GM18498 (cell line): Measurements from ENCODE around the gene NES.
"Not testable (repeated sequence)": the region's sequence is repeated elsewhere in the genome, so short reads cannot be mapped to it uniquely, and the experiment has no call there.

Experiments
- ATAC-seq: cut with Tn5 transposase; IDR thresholded peaks from one replicate; pipeline ENCODE4 v1.9.1; 2021; ENCODE audit warnings: mild to moderate bottlenecking, moderate library complexity; ENCODE audit not compliant: unreplicated experiment

Gene NES

DNA sequence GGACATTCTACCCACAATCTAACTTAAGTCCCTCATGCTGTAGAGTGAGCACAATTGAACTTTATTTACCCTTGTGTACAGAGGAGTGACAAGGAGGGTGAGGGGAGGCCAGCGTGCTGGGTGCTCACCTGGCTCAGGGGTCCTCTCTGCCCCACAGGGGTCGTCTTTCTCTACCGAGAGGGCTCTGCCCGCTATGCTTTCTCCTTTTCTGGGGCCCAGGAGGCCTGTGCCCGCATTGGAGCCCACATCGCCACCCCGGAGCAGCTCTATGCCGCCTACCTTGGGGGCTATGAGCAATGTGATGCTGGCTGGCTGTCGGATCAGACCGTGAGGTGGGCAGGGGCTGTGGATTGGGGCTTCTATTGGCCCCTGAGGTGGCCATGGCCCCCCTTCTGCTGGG lies 29.9 kb downstream of the NES start:
- ATAC-seq, result no peak

DNA sequence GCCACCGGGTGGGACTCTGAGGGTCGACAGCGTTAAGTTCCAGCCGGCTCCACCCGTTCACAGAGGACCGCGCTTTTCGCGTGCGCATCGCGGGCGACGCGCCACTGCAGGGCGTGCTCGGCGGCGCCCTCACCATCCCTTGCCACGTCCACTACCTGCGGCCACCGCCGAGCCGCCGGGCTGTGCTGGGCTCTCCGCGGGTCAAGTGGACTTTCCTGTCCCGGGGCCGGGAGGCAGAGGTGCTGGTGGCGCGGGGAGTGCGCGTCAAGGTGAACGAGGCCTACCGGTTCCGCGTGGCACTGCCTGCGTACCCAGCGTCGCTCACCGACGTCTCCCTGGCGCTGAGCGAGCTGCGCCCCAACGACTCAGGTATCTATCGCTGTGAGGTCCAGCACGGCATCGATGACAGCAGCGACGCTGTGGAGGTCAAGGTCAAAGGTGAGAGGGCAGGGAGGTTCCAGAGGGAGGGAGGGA lies 30.4 kb downstream of the NES start:
- no peak for ATAC-seq

DNA sequence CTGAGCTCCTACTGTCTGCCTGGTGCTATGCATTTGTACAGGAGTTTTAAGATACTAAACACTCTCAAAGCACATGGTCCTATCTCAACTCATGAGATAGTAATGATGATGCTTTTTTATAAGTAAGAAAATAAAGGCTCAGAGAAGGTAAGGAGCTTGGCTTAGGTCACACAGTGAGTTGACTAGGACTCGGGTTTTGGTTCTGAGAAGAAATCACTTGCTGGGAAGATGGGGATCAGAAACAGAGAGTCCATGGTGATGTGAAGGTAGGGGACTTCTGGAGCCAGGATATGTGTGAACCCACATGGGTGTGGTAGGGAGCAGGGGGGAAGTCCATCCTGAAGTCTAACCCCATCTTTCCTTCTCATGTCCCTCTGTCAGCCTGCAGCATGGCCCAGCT lies 31.5 kb downstream of the NES start:
- ATAC-seq, result no peak

DNA sequence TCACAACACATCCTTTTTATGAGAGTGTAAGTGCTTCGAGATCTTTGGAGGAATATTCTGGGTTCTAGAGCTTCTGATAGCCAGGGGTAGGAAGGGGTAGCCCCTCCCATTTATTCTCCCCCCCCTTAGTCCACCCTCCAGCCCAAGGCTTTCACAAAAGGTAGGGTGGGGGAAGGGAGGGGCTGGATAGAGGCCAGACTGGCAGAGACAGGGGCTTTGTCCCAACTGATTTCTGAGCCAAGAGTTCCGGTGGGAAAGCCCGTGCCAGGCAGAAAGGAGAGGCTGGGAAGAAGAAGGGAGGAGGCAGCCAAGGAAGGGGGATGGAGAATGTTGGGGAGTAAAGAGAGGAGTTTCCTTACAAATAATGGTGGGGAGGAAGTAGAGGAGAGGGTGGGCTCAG lies 32.2 kb downstream of the NES start:
- no peak for ATAC-seq

DNA sequence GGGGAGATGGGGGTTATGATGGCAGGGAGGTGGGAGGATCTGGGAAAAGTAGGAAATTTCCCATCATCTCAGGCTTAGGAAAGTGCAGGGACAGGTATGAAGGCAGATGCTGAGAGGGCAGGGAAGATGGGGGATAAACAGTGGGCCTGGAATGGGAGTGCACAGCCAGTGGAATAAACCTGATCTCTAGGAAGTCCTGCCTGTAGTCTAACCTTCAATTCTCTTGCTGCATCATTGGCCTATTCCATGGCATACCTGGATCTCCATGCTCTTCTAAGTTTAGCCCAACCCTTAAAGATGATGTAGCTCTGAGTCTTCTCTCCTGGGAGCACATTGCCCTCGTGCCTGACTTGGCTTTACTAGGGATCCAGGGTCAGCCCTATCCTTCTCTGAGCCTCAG lies 32.6 kb downstream of the NES start:
- ATAC-seq, result no peak

DNA sequence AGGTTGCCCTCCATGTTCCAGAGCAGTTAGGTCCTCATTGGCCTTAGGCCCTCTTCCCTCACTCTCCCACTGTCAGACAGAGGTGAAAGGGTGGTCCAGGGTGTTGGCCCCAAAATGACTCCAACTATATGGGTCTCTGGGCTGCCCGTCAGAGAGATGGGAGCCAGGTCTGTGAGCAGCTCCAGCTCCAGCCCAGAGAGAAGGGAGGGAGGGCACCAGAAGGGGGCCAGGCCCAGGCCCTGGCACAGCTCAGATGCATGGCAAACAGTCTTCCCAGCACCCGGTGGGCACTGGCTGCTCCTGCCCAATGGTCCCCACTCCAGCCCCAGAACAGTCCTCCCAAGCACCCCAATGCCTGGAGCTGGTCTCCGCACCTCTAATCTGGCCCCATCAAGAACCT lies 33.1 kb downstream of the NES start:
- no peak for ATAC-seq

DNA sequence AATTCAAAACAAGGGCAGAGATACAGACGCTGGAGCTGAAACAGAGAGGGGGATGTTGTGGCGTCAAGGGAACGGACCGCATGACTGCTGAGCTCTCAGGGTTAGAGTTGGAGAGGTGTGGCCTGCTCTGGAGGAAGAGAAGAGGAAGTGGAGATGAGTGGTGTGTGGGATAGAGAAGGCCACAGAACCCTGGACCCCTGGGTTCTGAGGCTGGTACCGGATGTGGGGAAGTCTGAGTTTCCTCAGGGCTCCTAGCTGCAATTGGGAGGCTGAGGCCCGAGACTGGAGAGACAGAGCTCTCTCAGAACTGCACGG lies 33.5 kb downstream of the NES start:
- peak; percentile 52 for ATAC-seq

DNA sequence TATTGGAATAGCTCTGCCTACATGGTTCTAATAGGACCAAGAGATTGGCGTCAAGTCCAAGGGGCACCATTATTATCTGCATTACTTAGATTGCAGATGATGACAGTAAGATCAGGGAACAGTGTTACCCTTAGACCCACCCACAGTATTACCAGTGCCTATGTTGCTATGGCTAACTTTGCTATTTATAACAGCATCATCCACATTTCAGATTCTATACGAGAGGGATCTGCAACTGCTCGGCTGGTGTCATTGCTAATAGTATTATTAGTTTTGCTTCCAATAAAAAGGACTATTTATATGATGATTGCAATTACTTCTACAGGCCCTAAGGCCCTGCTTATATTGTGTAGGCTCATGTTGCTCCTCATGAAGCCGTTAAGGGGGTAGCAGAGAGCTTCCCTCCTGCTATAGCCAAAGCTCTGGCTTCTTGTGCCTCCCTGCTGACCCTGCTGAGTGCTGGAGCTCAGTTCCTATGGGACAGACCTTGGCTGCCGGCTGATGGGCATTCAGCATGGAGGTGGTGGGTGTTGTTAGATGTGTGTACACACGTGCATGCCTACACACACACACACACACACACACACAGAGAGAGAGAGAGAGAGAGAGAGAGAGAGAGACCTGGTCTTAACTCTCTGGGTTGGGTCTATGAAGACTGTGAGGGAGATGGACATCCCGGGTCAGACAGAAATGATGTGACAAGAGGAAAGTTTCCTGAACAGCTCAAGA lies 34.0 kb downstream of the NES start:
- ATAC-seq, result no peak

DNA sequence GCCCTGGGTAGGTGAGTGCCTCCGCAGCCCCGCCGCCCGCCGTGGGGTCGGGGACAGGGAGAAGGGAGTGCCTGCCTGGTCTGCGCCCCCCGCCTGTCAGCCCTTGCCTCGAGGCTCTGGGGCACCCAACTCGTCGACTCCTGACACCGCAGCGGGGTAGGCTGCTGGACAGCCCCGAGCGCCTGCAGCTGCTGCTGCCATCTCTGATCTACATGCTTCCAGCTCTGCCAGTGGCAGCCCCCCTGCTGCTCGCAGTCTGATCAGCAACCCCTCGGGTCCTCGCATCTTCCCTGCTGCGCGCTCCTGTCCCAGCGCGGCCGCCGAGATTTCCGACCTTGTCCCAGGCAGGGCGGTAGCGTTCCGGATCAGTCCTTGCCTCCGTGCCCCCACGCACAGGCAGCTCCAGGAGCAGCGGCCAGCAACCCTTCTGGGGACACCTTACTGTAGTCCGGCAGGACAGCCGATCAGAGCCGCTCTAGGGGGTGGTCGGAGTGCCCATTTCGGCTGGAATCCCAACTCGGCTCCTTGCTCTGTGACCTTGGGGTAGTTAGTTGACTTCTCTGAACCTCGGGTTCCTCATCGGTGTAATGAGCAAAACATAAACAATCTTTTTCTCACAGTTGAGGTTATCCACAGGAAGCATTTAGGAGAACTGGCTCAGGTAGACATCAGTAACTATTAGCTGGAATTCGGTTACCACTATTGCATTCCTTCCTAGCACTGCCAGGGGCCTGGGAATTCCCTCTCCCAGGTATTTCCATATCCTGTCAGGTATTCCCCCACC lies 34.8 kb downstream of the NES start:
- ATAC-seq, result no peak

DNA sequence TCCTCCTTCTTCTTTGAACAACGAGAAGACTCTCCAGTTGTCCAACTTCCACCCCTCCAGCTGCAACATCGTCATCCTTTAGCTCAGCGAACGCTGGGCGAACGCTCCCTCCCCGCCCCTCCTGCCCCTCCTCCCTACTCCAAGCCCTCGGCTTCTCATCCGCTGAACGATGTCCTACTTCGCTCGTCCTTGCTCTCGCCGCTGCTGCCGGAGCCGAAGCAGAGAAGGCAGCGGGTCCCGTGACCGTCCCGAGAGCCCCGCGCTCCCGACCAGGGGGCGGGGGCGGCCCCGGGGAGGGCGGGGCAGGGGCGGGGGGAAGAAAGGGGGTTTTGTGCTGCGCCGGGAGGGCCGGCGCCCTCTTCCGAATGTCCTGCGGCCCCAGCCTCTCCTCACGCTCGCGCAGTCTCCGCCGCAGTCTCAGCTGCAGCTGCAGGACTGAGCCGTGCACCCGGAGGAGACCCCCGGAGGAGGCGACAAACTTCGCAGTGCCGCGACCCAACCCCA lies 35.4 kb downstream of the NES start, which contains the start of gene BCAN:
Gene BCAN, plus strand, starts transcription at position 357 of the 504 bp plus-strand sequence. CDS start 3,938 bp downstream, outside the sequence.
- ATAC-seq, result no peak

DNA sequence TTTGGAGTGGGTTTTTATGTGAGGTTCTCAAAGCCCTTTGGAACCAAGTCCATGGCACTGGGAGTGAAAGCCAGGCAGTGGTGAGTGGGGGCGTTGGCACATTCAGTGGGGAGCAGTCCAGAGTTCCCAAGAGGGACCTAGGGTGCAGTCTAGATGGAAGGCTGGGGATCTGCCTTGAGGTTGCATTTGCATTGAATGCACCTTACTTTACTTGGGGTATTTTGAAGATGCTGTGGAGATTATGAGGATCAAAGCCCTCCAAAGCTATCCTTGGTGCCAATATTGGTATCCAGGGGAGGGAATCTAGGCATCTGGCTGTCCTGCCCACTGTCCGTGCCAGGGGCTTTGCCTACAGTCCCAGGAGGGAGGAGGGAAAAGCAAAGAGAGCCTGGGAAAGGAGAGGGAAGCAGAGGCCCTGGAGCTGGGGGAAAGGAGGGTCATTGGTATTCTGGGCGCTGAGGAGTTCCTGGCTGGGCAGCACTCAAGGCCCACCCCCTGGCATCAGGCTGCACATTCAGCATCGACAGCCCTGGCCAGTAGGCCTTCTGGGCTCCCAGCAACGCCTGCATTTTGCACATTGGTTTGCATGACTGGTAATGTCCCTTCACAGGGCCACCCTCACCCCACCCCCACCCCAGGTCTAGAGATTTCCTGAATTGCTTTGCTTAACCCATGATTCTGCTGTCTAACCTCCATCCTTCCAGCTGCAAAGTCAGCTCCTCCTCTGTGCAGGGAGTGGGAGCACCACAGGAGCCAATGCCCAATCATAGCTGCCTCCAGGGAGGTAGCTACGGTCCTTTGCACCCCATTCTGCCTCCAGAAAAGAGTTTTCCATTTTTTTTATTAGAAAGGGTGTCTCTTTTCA lies 36.1 kb downstream of the NES start:
- ATAC-seq, result no peak

DNA sequence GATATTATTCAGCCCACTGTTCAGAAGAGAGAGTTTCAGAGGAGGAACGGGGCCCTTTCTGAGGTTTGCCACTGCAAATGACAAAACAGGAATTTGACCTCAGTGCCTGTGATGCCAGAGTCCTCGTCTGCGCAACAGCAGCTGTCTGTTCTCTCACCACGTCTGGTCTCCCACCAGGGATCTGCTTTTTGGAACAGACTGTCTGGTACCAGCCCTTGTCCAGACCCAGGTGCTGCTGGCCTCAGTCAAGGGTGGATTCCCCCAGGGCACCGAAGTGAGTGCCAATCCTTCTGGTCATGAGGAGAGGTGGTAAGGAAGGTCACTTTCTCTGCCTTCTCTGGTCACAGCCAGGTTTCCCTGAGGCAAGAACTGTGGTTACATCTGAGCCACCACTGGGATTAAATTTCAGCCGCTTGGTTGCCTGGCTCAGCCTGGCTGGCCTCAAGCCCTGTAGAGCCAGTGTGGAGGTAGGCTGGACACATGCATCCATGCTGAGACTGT lies 37.6 kb downstream of the NES start:
- no peak for ATAC-seq

DNA sequence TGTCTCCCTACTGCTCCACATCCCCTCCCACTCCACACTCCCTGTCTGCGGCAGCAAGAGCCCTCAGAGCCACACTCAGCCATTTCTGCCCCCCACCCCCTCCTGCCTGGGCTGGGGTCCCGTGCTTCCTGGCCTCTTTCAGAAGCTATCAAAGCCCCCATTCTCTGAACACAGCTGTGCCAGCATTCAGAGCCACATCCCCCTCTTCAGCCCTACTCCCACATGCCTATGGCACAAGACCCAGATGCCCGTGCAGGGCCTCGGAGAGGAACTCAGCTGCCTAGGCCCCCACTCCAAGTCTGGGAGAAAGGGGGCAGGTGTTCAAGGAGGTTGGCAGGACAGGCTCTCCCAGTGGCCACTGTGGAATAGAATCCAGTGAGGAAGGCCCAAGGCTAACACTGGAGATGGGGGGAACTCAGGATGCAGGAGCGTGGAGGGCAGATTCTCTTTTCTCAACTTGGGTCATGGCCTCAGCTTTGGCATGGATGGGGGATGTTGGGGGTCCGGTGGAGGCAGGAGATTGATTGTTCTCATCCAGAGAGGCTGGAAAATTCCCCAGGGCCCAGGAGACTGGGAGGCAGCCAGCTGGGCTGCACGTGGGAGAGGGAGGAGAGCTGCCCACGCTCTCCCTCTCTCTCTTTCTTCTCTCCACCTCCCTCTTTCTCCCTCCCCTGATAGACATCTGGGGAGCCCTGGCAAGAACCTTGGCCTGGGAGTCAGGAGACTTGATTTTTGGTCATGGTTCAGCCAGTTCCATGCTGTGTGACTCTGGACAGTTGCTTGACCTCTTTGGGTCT lies 38.8 kb downstream of the NES start:
- ATAC-seq, result no peak

DNA sequence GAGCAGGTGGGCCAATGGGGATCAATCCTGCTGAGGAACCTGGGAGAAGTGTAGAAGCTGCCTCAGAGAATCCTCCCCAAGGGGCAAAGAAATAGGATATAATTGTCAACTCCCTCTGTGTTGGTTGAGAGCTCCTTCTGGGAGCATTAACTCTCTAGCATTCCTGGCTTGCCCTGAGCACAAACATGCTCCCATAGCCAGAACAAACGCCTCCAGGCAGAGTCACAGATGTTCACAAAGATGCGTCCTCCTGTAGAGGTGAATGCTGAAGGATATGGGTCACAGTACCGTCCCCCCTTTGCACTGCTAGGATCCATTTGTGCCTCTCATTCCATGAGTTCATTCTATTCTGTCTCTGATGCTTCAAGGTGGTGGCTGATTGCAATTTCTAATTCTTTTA lies 44.9 kb downstream of the NES start:
- no peak for ATAC-seq

DNA sequence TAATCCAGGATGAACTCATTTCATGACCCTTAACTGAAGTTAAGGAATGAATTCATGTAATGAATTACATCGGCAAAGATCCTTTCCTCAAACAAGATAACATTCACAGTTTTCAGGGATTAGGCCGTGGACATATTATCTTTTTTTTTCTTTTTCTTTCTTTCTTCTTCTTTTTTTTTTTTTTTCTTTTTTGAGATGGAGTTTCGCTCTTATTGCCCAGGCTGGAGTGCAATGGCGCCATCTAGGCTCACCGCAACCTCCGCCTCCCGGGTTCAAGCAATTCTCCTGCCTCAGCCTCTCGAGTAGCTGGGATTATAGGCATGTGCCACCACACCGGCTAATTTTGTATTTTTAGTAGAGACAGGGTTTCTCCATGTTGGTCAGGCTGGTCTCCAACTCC lies 46.1 kb downstream of the NES start:
- ATAC-seq, result not testable (repeated sequence)

DNA sequence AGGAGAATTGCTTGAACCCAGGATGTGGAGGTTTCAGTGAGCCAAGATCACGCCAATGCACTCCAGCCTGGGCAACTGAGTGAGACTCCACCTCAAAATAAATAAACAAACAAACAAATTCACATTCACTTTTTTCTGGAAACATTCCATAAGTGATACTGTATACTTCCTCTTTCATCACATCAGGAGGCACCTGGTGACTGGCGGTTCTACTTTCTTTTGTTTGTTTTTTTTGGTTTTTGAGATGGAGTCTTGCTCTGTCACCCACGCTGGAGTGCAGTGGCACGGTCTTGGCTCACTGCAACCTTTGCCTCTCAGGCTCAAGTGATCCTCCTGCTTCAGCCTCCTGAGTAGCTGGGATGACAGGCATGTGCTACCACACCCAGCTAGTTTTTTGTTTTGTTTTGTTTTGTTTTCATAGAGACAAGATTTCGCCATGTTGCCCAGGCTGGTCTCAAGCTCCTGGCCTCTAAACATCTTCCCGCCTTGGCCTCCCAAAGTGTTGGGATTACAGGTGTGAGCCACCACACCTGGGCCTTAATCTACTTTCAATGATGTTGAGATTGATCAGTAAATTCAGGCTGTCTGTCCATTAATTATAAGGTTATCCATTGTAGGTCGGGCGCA lies 47.3 kb downstream of the NES start:
- ATAC-seq, result no peak

DNA sequence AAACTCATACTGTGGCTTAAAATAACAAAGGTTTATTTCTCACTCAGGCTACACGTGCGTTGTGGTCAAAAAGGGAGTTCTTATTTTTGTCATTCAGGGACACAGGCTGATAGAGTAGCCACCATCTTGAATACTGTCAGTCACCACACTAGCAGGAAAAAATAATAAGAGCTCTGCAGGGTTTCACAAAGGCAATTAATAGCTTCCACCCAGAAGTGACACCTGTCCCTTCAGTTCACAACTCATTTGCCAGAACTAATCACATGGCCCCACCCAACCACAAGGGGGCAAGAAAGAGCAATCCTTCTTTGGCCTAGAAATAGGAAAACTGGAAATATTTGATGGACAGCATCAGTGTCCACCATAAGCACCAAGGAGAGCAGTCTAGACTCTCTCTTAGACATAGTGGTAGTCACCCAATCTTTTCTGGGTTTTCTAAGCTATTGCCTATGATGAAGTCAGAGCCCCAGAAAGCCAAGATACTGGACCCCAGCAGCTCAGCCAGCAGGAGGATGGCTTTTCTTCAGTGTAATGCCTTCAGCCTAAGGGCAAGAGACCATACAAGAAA lies 49.8 kb downstream of the NES start:
- ATAC-seq, result no peak

DNA sequence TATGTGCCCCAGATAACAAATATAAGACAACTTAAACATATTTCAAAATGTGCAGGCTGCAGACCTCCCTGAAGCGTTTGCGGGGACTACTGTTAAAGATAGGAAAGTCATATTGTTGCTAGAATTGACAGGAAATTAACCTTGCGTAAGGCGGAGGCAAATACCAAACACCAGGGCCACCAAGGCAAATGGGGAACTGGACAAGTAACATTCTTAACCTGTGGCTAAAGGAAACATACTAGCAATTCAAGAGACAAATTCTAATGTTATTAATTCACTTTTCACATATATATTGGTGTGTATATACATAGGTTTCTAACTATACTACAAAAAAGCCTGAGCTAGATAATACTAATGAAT lies 51.1 kb downstream of the NES start:
- ATAC-seq, result no peak

DNA sequence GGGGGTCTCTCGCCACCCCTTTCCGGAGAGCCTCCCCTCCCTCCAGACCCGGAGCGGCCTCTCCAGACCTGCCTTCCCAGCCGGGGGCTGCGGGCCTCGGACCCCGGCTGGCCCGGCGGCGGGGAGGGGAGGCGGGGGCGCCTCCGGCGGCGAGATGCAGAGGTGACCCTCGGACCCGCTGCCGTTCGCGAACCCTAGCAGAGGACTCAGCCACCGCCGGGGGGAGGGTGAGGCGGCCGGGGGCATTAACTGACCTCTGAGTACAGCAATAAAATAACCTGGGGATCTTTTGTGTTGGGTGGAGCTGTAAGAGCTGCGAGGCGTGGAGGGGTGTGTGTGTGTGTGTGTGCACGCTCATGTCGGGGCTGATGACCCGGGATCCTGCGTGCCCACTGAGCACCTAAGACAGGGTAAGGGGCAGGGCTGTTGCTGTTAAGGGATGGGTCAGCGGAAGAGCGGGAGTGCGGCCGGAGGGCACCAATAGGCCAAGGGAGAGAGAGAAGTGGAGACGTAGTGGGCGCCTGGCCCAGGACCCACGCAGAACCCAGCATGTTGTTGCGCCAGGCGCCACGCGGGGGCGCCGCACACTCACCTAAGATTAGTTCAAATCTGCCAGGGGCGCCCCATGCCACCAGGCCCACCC lies 51.6 kb downstream of the NES start:
- ATAC-seq, result no peak
